ENCODE measurements around the gene POLL.

POLL gene

DNA sequence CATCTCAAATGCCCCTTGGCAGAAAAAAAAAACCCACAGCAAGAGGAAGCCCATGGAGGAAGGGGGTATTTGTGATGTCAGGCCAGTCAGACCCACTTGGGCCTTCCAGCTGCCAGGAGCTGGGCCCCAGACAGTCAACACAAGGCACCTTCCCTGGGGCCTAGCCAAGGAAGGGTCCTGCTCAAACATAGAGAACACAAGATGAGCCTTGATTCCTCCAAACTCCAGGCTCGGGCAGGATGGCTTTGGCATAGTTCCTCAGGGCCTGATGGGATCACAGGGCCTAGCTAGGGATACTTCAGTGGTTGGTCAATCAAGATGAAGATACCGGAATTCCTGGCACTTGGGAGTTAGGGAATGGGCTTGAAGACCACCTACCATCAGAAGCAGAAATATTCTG is 30.8 kb upstream of the POLL start:
- TF ChIP-seq POU2F2 (IDR thresholded peaks at IDR 0.05; ENCODE audit: low read depth, low read length) (no peak), SPI1 (IDR thresholded peaks at IDR 0.05; ENCODE audit: low read depth, low read length) (no peak), PAX5 (IDR thresholded peaks at IDR 0.05; ENCODE audit: insufficient read depth, low read length, severe bottlenecking) (no peak), POLR2AphosphoS5 (IDR thresholded peaks at IDR 0.05; ENCODE audit: low read depth, low read length) (no peak), POLR2A (IDR thresholded peaks at IDR 0.05; ENCODE audit: low read depth, low read length) (no peak), TAF1 (IDR thresholded peaks at IDR 0.05; ENCODE audit: low read depth, low read length) (no peak)
- no peak for FAIRE-seq
- no peak for DNase-seq (ENCODE audit: insufficient read length, low spot score)

DNA sequence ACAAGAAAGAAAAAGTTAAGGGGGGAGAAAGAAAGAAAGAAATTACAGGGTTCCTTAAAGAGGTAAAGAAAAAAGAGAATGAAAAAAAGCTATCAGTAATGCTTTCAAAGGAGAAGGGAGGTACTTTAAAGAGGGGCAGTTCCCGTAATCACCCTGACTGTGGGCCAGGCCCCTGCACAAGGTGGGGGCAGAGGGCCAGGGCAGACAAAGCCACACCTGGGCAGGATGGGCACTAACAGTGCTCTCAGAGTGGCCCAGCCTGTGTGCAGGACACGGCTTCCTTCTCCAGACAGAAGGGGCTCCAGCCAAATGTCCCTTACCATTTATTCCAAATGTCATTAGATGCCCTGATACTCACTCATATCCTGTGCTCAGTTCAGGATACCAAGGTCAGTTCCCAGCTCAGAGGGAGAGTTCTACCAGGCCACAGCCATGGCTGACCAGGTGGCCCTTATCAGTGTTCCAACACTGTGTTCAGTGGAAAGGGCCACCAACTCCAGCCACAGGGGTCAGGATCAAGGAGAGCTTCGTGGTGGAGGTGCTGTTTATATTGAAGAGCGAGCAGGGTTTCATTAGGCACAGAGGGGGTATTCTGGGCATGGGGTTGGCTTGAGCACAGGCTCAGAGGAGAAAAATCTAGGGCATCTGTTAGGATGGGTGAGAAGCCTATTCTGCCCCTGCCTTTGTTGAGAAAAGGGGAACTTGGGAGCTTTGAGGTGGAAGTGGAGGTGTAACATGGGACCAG is 29.9 kb upstream of the POLL start:
- FAIRE-seq = no peak
- DNase-seq (ENCODE audit: insufficient read length, low spot score) = no peak
- TF ChIP-seq POLR2A (IDR thresholded peaks at IDR 0.05; ENCODE audit: low read depth, low read length) = no peak
- TF ChIP-seq SPI1 (IDR thresholded peaks at IDR 0.05; ENCODE audit: low read depth, low read length) = no peak
- no peak for TF ChIP-seq PAX5 (IDR thresholded peaks at IDR 0.05; ENCODE audit: insufficient read depth, low read length, severe bottlenecking)
- TF ChIP-seq POU2F2 (IDR thresholded peaks at IDR 0.05; ENCODE audit: low read depth, low read length) = no peak
- no peak for TF ChIP-seq TAF1 (IDR thresholded peaks at IDR 0.05; ENCODE audit: low read depth, low read length)
- TF ChIP-seq POLR2AphosphoS5 (IDR thresholded peaks at IDR 0.05; ENCODE audit: low read depth, low read length) = no peak

DNA sequence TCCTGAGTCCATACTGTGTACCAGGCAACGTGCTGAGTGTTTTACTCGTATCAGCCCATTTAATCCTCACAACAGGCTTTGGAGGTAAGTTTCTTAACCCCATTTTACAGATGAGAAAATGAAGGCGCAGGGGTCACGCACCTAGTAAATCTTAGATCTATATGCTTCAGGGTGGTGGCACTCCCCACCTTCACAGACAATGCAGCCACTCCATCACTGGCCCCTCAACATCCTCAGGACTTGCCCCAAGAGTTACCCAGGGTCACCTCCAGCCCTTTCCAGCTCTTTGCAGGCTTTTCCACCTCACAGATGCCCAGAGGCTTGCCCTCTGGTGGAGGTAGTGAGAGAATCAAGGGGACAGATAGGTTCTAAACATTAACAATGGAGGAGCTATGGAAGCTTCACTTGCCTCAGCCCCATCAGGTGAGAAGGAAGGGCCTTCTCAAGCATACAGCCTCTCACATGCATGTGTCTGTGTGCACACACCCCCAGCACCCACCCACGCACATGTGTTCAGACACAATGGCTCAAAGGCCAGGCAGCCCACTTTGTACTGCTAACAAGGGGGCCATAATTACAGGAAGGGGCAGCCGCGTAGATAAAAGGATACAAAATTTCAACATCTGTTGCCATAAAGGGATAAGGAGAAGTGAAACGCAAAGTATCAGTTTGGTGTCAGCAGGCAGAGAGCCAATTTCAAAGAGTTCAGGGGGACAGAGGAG is 29.2 kb upstream of the POLL start:
- peak; percentile 59 for DNase-seq (ENCODE audit: insufficient read length, low spot score)
- peak; percentile 97 for FAIRE-seq
- 0 out of 2 replicates have a peak, but pooled peaks have one; percentile 7 for TF ChIP-seq TAF1 (IDR thresholded peaks at IDR 0.05; ENCODE audit: low read depth, low read length)
- TF ChIP-seq POU2F2 (IDR thresholded peaks at IDR 0.05; ENCODE audit: low read depth, low read length) = peak; percentile 87
- TF ChIP-seq PAX5 (IDR thresholded peaks at IDR 0.05; ENCODE audit: insufficient read depth, low read length, severe bottlenecking) = no peak
- TF ChIP-seq POLR2A (IDR thresholded peaks at IDR 0.05; ENCODE audit: low read depth, low read length) = no peak
- TF ChIP-seq SPI1 (IDR thresholded peaks at IDR 0.05; ENCODE audit: low read depth, low read length) = peak; percentile 89
- no peak for TF ChIP-seq POLR2AphosphoS5 (IDR thresholded peaks at IDR 0.05; ENCODE audit: low read depth, low read length)

DNA sequence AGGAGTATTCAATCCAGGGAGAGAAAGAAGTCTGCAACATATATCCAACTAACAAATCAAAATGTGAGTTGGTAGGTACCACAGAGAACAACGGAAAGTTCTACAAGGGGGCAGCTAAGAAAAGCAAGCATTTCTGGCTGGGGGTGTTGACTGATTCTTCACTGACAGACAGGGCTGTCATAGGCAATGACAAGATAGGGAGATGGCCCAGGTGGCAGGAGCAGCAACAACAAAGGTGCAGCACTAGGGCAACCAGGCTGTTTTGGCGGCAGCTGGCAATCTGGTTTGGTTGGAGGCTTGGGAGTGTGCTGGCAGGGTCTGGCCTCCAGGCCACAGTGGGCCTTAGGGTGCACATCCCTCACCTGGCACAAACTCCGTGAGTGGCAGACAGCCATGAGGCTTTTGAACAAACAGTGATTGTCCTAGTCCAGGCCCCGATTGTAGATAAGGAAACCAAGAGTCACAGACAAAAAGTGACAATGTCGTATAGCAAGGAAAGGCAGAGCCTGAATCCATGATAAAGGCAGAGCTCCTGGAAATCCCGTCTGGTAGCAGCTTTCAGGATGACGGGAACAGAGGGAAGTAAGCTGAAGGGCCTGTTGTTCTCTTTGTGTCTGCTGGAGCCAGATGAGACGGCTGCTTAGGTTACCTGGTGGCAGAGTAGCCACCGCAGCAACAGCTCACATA is 28.5 kb upstream of the POLL start:
- TF ChIP-seq POLR2A (IDR thresholded peaks at IDR 0.05; ENCODE audit: low read depth, low read length) (no peak), POLR2AphosphoS5 (IDR thresholded peaks at IDR 0.05; ENCODE audit: low read depth, low read length) (no peak), POU2F2 (IDR thresholded peaks at IDR 0.05; ENCODE audit: low read depth, low read length) (no peak), TAF1 (IDR thresholded peaks at IDR 0.05; ENCODE audit: low read depth, low read length) (no peak), PAX5 (IDR thresholded peaks at IDR 0.05; ENCODE audit: insufficient read depth, low read length, severe bottlenecking) (no peak), SPI1 (IDR thresholded peaks at IDR 0.05; ENCODE audit: low read depth, low read length) (no peak)
- no peak for DNase-seq (ENCODE audit: insufficient read length, low spot score)
- peak; percentile 47 for FAIRE-seq

DNA sequence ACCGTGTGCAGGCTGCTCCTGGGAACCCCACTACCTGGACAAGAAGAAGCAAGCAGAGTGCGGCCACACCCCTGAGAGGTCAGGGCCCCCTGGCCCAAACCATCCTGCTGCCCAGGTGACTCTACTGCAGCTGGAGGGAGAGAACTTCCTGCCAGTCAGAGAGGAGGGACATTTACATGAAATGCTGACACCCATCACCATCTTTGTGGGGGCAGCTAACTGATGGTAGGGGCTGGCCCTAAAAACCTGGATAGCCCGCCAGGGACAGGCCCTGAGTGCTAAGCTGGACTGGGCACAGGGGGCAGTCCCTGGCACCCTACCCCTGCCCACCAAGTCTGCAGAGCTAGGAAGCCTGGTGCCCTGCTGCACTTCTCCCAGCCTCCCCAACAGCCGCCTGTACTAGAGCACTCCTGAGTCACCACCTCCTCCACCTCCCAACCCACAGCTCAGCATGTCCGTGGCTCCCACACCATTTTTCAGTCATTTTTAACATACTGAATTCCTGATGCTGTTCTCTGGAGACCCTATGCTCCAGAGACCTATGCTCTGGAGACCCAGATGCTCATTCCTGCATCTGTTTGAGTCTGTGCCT is 27.6 kb upstream of the POLL start:
- no peak for FAIRE-seq
- TF ChIP-seq SPI1 (IDR thresholded peaks at IDR 0.05; ENCODE audit: low read depth, low read length) (no peak), POLR2AphosphoS5 (IDR thresholded peaks at IDR 0.05; ENCODE audit: low read depth, low read length) (no peak), TAF1 (IDR thresholded peaks at IDR 0.05; ENCODE audit: low read depth, low read length) (no peak), POU2F2 (IDR thresholded peaks at IDR 0.05; ENCODE audit: low read depth, low read length) (no peak), POLR2A (IDR thresholded peaks at IDR 0.05; ENCODE audit: low read depth, low read length) (no peak), PAX5 (IDR thresholded peaks at IDR 0.05; ENCODE audit: insufficient read depth, low read length, severe bottlenecking) (no peak)
- no peak for DNase-seq (ENCODE audit: insufficient read length, low spot score)

DNA sequence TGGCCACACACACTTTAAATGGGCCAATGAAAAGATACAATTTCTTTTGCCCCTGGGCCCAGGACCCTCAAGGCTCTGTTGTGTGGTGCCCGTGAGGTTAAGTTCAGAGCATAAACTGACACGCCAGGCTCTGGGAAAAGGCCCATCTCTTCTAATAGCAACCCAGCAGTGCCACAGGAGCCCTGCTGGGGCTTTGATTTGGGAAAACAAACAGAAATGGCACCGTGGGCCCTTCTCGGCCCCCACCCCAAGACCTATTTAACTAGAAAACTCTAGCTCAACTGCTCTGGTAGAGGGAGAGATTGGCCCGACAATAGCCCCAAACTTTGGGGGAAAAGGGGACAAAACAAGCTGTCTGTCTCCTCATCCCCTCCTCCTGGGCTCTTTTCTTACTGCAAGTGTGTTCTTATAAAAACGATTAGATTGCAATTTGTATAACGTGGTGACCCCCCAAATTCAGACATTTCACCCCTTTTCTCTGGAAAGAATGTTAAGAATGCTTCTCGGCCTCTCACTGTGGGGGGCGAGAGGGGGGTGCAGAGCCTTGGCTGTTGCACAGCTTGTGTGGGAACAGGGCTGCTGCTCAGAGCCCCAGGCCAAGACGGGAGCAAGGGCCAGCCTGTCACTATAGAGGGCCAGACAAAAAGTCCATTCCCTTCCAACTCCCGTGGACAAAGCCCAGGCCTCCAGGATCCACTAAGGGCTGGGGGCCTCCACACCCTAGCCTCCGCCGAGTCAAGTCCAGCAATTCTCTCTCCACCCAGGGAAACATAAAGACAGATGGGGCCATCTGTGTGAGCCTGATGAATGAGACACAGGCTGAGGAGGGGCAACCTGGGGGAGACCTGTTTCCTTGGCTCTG is 26.8 kb upstream of the POLL start:
- no peak for FAIRE-seq
- TF ChIP-seq POU2F2 (IDR thresholded peaks at IDR 0.05; ENCODE audit: low read depth, low read length) (no peak), PAX5 (IDR thresholded peaks at IDR 0.05; ENCODE audit: insufficient read depth, low read length, severe bottlenecking) (no peak), POLR2A (IDR thresholded peaks at IDR 0.05; ENCODE audit: low read depth, low read length) (no peak), SPI1 (IDR thresholded peaks at IDR 0.05; ENCODE audit: low read depth, low read length) (no peak), TAF1 (IDR thresholded peaks at IDR 0.05; ENCODE audit: low read depth, low read length) (no peak), POLR2AphosphoS5 (IDR thresholded peaks at IDR 0.05; ENCODE audit: low read depth, low read length) (no peak)
- DNase-seq (ENCODE audit: insufficient read length, low spot score) = no peak

DNA sequence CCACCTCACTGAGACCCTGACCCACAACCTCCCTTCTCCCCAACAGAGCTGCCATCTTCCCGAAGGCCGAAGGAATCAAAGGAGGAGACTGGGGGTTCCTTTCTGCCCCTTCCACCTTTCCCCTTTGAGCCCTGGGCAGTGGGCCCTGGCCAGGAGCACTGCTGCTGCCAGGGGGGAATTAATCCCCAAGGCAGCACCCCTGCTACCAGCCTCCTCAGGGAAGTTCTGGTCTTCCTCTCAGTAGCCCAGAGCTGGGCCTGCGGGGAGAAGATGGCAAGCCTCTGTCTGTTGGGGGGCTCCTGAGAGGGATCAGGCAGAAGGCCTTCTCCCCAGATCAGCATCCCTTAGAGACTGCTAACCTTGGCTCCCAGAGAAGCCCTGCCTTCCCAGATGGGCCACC is 25.6 kb upstream of the POLL start:
- FAIRE-seq (no peak), DNase-seq (ENCODE audit: insufficient read length, low spot score) (no peak)
- TF ChIP-seq TAF1 (IDR thresholded peaks at IDR 0.05; ENCODE audit: low read depth, low read length) = no peak

DNA sequence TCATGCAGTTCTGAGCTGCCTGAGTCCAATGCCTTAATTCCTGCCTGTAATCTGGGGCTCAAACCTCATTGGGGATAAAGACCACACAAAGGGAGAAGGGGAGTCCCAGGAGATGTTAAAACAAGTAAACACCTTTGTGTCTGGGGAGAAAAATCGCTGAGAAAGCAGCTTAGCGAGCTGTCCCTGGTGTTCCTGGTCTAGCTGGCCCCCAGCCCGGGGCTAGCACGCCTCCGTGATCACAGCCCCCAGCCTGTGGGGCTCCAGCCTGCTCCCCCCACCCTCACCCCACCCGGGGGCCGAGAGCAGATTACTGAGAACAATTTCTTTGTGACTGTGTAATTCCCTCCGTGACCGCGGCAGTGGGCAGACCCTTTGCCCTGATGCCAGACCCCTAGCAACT is 24.8 kb upstream of the POLL start:
- FAIRE-seq (no peak), DNase-seq (ENCODE audit: insufficient read length, low spot score) (no peak)
- TF ChIP-seq SPI1 (IDR thresholded peaks at IDR 0.05; ENCODE audit: low read depth, low read length) = no peak
- TF ChIP-seq PAX5 (IDR thresholded peaks at IDR 0.05; ENCODE audit: insufficient read depth, low read length, severe bottlenecking) = no peak

Data from GM12891 (cell line).